Esophagus muscularis mucosa (tissue), 4 donors: ENCODE results near the gene SQSTM1. TPM values are rescaled to one million over a fixed set of nuclear protein-coding genes. Genes with fewer than 3 reads are reported as not detected.

ENCODE experiments used
- DNase-seq: peaks from one replicate; pipeline ENCODE4 v3.0.0-alpha.2; 2017; ENCODE audit errors: extremely low spot score
- H3K27ac ChIP-seq, 4 donors: fragments of 200-600 bp; sonication (generic); replicated peaks in 1 of 4; 1 replicate in 3 of 4; 2 replicates in 1 of 4; pipeline ENCODE4 v1.5.1; 2016 to 2019; ENCODE audit warnings: mild to moderate bottlenecking in 1 of 4
- H3K27me3 ChIP-seq, 4 donors: fragments of 200-600 bp; sonication (generic); one replicate each; pipeline versions ENCODE4 v1.5.1 to v1.6.0; 2016 to 2019
- H3K36me3 ChIP-seq, 4 donors: fragments of 200-600 bp; sonication (generic); one replicate each; pipeline ENCODE4 v1.5.1; 2016 to 2019
- H3K4me1 ChIP-seq, 4 donors: fragments of 200-600 bp; sonication (generic); one replicate each; pipeline ENCODE4 v1.5.1; 2016 to 2019
- H3K4me3 ChIP-seq, 4 donors: fragments of 200-600 bp; sonication (generic); 1 replicate in 2 of 4; 2 replicates in 2 of 4; pipeline ENCODE4 v1.5.1; 2016 to 2019; ENCODE audit warnings: mild to moderate bottlenecking in 4 of 4, moderate library complexity in 1 of 4
- H3K9me3 ChIP-seq, 4 donors: fragments of 200-600 bp; sonication (generic); 1 replicate in 3 of 4; 2 replicates in 1 of 4; pipeline ENCODE4 v1.5.1; 2016 to 2019
- CTCF ChIP-seq, 3 experiments: fragments of 200-600 bp in 2 of 3; fragments of 450-650 bp in 1 of 3; sonication (generic) in 2 of 3; IDR thresholded peaks; one replicate each; pipeline ENCODE4 v1.5.1; 2017 to 2019; ENCODE audit warnings: antibody characterized with exemption in 3 of 3, mild to moderate bottlenecking in 2 of 3, moderate library complexity in 1 of 3
- EP300 ChIP-seq: sonication (generic); formaldehyde crosslinking; IDR thresholded peaks from one replicate; pipeline ENCODE4 v1.6.1; 2017; ENCODE audit warnings: antibody characterized with exemption
- POLR2A ChIP-seq: fragments of 450-650 bp; IDR thresholded peaks from one replicate; pipeline ENCODE4 v1.6.1; 2017; ENCODE audit warnings: antibody characterized with exemption, moderate library complexity, mild to moderate bottlenecking, low read depth
- POLR2AphosphoS5 ChIP-seq, 2 donors: sonication (generic); formaldehyde crosslinking; IDR thresholded peaks; one replicate each; pipeline ENCODE4 v1.6.1; 2017; ENCODE audit warnings: antibody characterized with exemption in 2 of 2
- WGBS: methylation state at CpG from one replicate; pipeline ENCODE4 v1.1.5; 2018; 5-methylcytosine and 5-hydroxymethylcytosine counted together
- intact Hi-C: fragments of 100-400 bp; cut with DNase I; formaldehyde crosslinking; loops from one replicate; pipeline ENCODE4 v1.15.1; 2023
- total RNA-seq, 4 donors: library from RNA; depleted of rRNA; stranded (reverse); fragments of >200 nt; gene quantifications; one replicate each; pipeline versions ENCODE4 v1.1.0 to v1.2.1, GENCODE V29; 2016

SQSTM1 gene
- total RNA-seq, 4 donors from 2014 or later: 333 to 453 (median 392) TPM

- peaks cover 56 to 73% (median 71%) of the 10 kb centered on the region in 4 donors for H3K4me1 ChIP-seq
- TF ChIP-seq POLR2A (no peak), POLR2AphosphoS5 (IDR thresholded peaks at IDR 0.05) (peak in 1 of 2 donors; percentile 2)
- H3K36me3 ChIP-seq: peaks cover 12 to 27% (median 23%) of the 10 kb centered on the region in 4 donors
- peak overlapping the region; percentile 93 to 100 (median 96) for H3K4me3 ChIP-seq
- 56% methylated on average over 6 of the region's 26 CpGs for WGBS
- peak overlapping the region; percentile 99 to 100 (median 100) for H3K27ac ChIP-seq
- intact Hi-C loops: loop anchor here (5.0 kb wide), 1 partner anchor 38 kb away; the partner anchor contains the start of gene MRNIP
- H3K9me3 ChIP-seq: no peaks in the 10 kb centered on the region
- H3K27me3 ChIP-seq: no peaks in the 10 kb centered on the region
- DNase-seq: no peak
Measured at GRCh38 chr5:179819296-179820126, 1.2 kb upstream of the SQSTM1 start.

- H3K4me3 ChIP-seq: peak overlapping the region; percentile 93 to 100 (median 96)
- intact Hi-C loops: loop anchor here (5.0 kb wide), 1 partner anchor 37 kb away; the partner anchor contains the start of gene MRNIP
- DNase-seq: no peak
- 43% methylated on average over 2 of the region's 12 CpGs for WGBS
- peaks cover 18 to 33% (median 29%) of the 10 kb centered on the region in 4 donors for H3K36me3 ChIP-seq
- no peaks in the 10 kb centered on the region for H3K27me3 ChIP-seq
- H3K9me3 ChIP-seq: no peaks in the 10 kb centered on the region
- TF ChIP-seq CTCF (IDR thresholded peaks at IDR 0.05) (no peak), POLR2A (no peak), POLR2AphosphoS5 (IDR thresholded peaks at IDR 0.05) (no peak), EP300 (no peak)
- H3K27ac ChIP-seq: peak overlapping the region; percentile 99 to 100 (median 100)
- H3K4me1 ChIP-seq: peaks cover 62 to 78% (median 77%) of the 10 kb centered on the region in 4 donors
Measured at GRCh38 chr5:179820127-179820482, 600 bp upstream of the SQSTM1 start.

- peak overlapping the region; percentile 93 to 100 (median 96) for H3K4me3 ChIP-seq
- no peaks in the 10 kb centered on the region for H3K27me3 ChIP-seq
- H3K4me1 ChIP-seq: peaks cover 67 to 89% (median 88%) of the 10 kb centered on the region in 4 donors
- H3K27ac ChIP-seq: peak overlapping the region; percentile 99 to 100 (median 100)
- intact Hi-C loops: loop anchor here (5.0 kb wide), 1 partner anchor 36 kb away; the partner anchor contains the start of gene MRNIP
- peaks cover 32 to 47% (median 42%) of the 10 kb centered on the region in 4 donors for H3K36me3 ChIP-seq
- H3K9me3 ChIP-seq: no peaks in the 10 kb centered on the region
- TF ChIP-seq POLR2A (peak; percentile 42), EP300 (no peak), POLR2AphosphoS5 (IDR thresholded peaks at IDR 0.05) (peak; percentile 97 to 98), CTCF (IDR thresholded peaks at IDR 0.05) (no peak)
- peak; percentile 98 for DNase-seq
- 0% methylated on average over 4 of the region's 54 CpGs for WGBS
Measured at GRCh38 chr5:179821298-179822058, 773 bp downstream of the SQSTM1 start.

GRCh38 chr5:179822059-179822432 lies 1.3 kb downstream of the SQSTM1 start:
- 58% methylated on average over 3 of the region's 3 CpGs for WGBS
- peak overlapping the region; percentile 93 to 100 (median 96) for H3K4me3 ChIP-seq
- intact Hi-C loops: loop anchor here (5.0 kb wide), 1 partner anchor 35 kb away; the partner anchor contains the start of gene MRNIP
- peak overlapping the region; percentile 99 to 100 (median 100) for H3K27ac ChIP-seq
- DNase-seq: no peak
- TF ChIP-seq EP300 (no peak), POLR2A (no peak), POLR2AphosphoS5 (IDR thresholded peaks at IDR 0.05) (no peak), CTCF (IDR thresholded peaks at IDR 0.05) (no peak)
- H3K27me3 ChIP-seq: no peaks in the 10 kb centered on the region
- peaks cover 37 to 53% (median 48%) of the 10 kb centered on the region in 4 donors for H3K36me3 ChIP-seq
- no peaks in the 10 kb centered on the region for H3K9me3 ChIP-seq
- H3K4me1 ChIP-seq: peaks cover 67 to 89% (median 88%) of the 10 kb centered on the region in 4 donors
